IPS DF 6.9 (cell line): ENCODE measurements around the gene ITPK1.

Experiments
- DNase-seq: peaks from one replicate; pipeline ENCODE4 v3.0.0-alpha.2; 2013; ENCODE audit warnings: low read depth, low spot score
- H3K27ac ChIP-seq: one replicate; pipeline ENCODE4 v1.5.1; 2013; ENCODE audit warnings: low read length, control low read depth
- H3K27me3 ChIP-seq: 2 replicates; pipeline ENCODE4 v1.6.1; 2013; ENCODE audit warnings: mild to moderate bottlenecking, low read length; ENCODE audit not compliant: control insufficient read depth, insufficient read depth
- H3K36me3 ChIP-seq: 2 replicates; pipeline ENCODE4 v1.6.1; 2013; ENCODE audit warnings: low read length; ENCODE audit not compliant: control insufficient read depth, insufficient read depth
- H3K4me1 ChIP-seq: 2 replicates; pipeline ENCODE4 v1.6.1; 2013; ENCODE audit warnings: low read length; ENCODE audit not compliant: control insufficient read depth, insufficient read depth
- H3K4me3 ChIP-seq: 2 replicates; pipeline ENCODE4 v1.5.1; 2013; ENCODE audit warnings: mild to moderate bottlenecking, low read length
- H3K9me3 ChIP-seq: 2 replicates; pipeline ENCODE4 v1.6.1; 2013; ENCODE audit warnings: low read length, inconsistent platforms; ENCODE audit not compliant: control insufficient read depth, insufficient read depth
- WGBS: extraction: QIAGEN DNeasy Blood & Tissue Kit; methylation state at CpG from one replicate; pipeline ENCODE4 v1.1.7; 2013; ENCODE audit warnings: mixed read lengths, missing lambda C conversion rate; ENCODE audit not compliant: insufficient read length, insufficient coverage; 5-methylcytosine and 5-hydroxymethylcytosine counted together

ITPK1 gene

GRCh38 chr14:93061380-93062012, 54.2 kb downstream of the ITPK1 start:
- Histone ChIP-seq H3K27me3 (no peaks in the 10 kb centered on the region), H3K27ac (no peak overlapping the region), H3K36me3 (no peaks in the 10 kb centered on the region), H3K4me3 (no peak overlapping the region), H3K4me1 (peaks cover 7% of the 10 kb centered on the region), H3K9me3 (no peaks in the 10 kb centered on the region)
- no peak for DNase-seq
- no CpG with 5 or more reads among the region's 4 CpGs for WGBS

- DNase-seq, result no peak
- WGBS, result no CpG with 5 or more reads among the region's 1 CpG
- H3K36me3 ChIP-seq, result no peaks in the 10 kb centered on the region
- no peaks in the 10 kb centered on the region for H3K27me3 ChIP-seq
- peaks cover 7% of the 10 kb centered on the region for H3K4me1 ChIP-seq
- H3K9me3 ChIP-seq, result no peaks in the 10 kb centered on the region
- no peak overlapping the region for H3K4me3 ChIP-seq
- no peak overlapping the region for H3K27ac ChIP-seq
Observed at GRCh38 chr14:93060841-93061240, 54.9 kb downstream of the ITPK1 start.

GRCh38 chr14:93059917-93060545, 55.7 kb downstream of the ITPK1 start:
- no peaks in the 10 kb centered on the region for H3K36me3 ChIP-seq
- H3K4me3 ChIP-seq, result no peak overlapping the region
- H3K27me3 ChIP-seq, result no peaks in the 10 kb centered on the region
- no peak overlapping the region for H3K27ac ChIP-seq
- WGBS, result no CpG with 5 or more reads among the region's 9 CpGs
- no peak for DNase-seq
- H3K9me3 ChIP-seq, result no peaks in the 10 kb centered on the region
- H3K4me1 ChIP-seq, result peaks cover 7% of the 10 kb centered on the region

- no peaks in the 10 kb centered on the region for H3K9me3 ChIP-seq
- no CpG with 5 or more reads among the region's 16 CpGs for WGBS
- no peak for DNase-seq
- no peaks in the 10 kb centered on the region for H3K27me3 ChIP-seq
- no peak overlapping the region for H3K27ac ChIP-seq
- no peaks in the 10 kb centered on the region for H3K36me3 ChIP-seq
- H3K4me3 ChIP-seq, result no peak overlapping the region
- peaks cover 7% of the 10 kb centered on the region for H3K4me1 ChIP-seq
Observed at GRCh38 chr14:93059260-93059659, 56.5 kb downstream of the ITPK1 start.

- no peak overlapping the region for H3K4me3 ChIP-seq
- no peaks in the 10 kb centered on the region for H3K36me3 ChIP-seq
- no peaks in the 10 kb centered on the region for H3K9me3 ChIP-seq
- no peak overlapping the region for H3K27ac ChIP-seq
- H3K4me1 ChIP-seq, result peaks cover 7% of the 10 kb centered on the region
- no peak for DNase-seq
- WGBS, result no CpG with 5 or more reads among the region's 14 CpGs
- no peaks in the 10 kb centered on the region for H3K27me3 ChIP-seq
Observed at GRCh38 chr14:93057586-93058280, 58.0 kb downstream of the ITPK1 start.

- no peak for DNase-seq
- Histone ChIP-seq H3K27me3 (no peaks in the 10 kb centered on the region), H3K4me3 (no peak overlapping the region), H3K27ac (no peak overlapping the region), H3K36me3 (no peaks in the 10 kb centered on the region), H3K9me3 (no peaks in the 10 kb centered on the region), H3K4me1 (peaks cover 7% of the 10 kb centered on the region)
- no CpG with 5 or more reads among the region's 14 CpGs for WGBS
Observed at GRCh38 chr14:93056840-93057585, 58.7 kb downstream of the ITPK1 start.

DNA sequence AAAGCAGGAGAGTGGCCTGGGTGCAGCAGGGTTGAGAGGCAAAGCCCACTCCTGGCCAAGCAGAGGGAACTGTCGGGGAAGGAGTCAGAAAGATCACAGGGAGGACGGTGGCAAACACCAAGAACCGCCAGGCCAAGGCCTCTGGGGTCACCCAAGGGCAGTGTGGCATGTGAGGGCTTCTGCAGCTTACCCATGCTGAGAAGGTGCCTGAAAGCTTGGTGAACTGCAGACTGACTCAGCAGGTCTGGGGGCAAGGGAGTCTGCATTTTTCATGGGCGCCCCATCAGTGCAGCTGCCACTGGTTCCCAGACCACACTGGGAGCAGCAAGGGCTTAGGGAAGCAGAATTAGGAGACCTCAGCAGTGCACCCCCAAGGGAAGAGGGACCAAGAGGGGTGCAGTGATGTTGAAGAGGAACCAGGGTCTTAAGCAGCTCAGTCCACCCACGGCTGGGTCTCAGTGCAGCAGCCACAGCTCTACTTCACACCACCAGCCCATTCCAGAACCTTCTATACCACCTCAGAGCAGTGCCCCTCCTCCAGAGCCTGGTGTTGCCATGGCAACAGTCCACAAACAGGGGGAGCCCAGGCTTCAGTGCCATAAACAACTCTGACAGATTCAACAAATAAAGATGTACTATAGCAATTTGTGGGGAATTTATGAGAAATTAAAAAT, 59.4 kb downstream of the ITPK1 start:
- WGBS, result no CpG with 5 or more reads among the region's 5 CpGs
- Histone ChIP-seq H3K27ac (no peak overlapping the region), H3K9me3 (no peaks in the 10 kb centered on the region), H3K36me3 (no peaks in the 10 kb centered on the region), H3K4me1 (peaks cover 6% of the 10 kb centered on the region), H3K27me3 (no peaks in the 10 kb centered on the region), H3K4me3 (no peak overlapping the region)
- no peak for DNase-seq

DNA sequence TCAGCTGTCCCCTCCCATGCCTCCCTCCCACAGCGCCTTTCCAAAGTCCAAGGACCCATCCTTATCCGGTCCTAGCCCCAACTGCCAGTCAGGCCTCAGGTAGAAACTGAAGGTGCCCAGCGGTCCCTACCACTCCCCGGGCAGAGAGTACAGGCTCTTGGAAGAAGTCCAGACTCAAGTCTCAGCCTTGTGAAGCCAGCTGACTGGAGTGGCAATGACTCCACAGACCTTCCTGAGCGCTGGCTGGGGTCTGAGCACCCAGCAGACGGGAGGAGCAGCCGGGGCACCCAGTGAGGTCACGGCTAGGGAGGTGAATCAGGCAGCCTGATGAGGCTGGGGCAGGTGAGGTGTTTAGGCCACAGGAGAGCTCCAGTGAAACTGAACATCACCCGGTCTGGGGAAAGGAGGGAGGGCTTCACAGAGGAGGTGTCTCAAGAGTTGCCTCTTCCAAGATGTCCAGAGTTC, 60.0 kb downstream of the ITPK1 start:
- H3K27ac ChIP-seq, result no peak overlapping the region
- no CpG with 5 or more reads among the region's 9 CpGs for WGBS
- H3K36me3 ChIP-seq, result no peaks in the 10 kb centered on the region
- no peak overlapping the region for H3K4me3 ChIP-seq
- no peaks in the 10 kb centered on the region for H3K9me3 ChIP-seq
- DNase-seq, result no peak
- H3K4me1 ChIP-seq, result peaks cover 8% of the 10 kb centered on the region
- H3K27me3 ChIP-seq, result no peaks in the 10 kb centered on the region

- no CpG with 5 or more reads among the region's 7 CpGs for WGBS
- Histone ChIP-seq H3K4me3 (no peak overlapping the region), H3K4me1 (peaks cover 6% of the 10 kb centered on the region), H3K36me3 (no peaks in the 10 kb centered on the region), H3K9me3 (no peaks in the 10 kb centered on the region), H3K27me3 (no peaks in the 10 kb centered on the region), H3K27ac (no peak overlapping the region)
- DNase-seq, result no peak
Observed at GRCh38 chr14:93054876-93055275, 60.8 kb downstream of the ITPK1 start.

GRCh38 chr14:93054006-93054405, 61.7 kb downstream of the ITPK1 start:
- no peak for DNase-seq
- Histone ChIP-seq H3K9me3 (no peaks in the 10 kb centered on the region), H3K27ac (no peak overlapping the region), H3K4me1 (peaks cover 6% of the 10 kb centered on the region), H3K27me3 (no peaks in the 10 kb centered on the region), H3K36me3 (no peaks in the 10 kb centered on the region), H3K4me3 (no peak overlapping the region)
- no CpG with 5 or more reads among the region's 6 CpGs for WGBS
